NCI-H1092 treated with DMSO at 0.1 percent for 48 hours (cell line): ENCODE data around the gene PRKCH.
"Not testable (repeated sequence)": the region's sequence is repeated elsewhere in the genome, so short reads cannot be mapped to it uniquely, and the experiment has no call there.

ENCODE experiments used
- DNase-seq: peaks from one replicate; lab custom pipeline; 2025; lab: John Stamatoyannopoulos, UW

Gene PRKCH

GRCh38 chr14:61308701-61309100 is 12.7 kb upstream of the PRKCH start:
- DNase-seq = not testable (repeated sequence)

DNA sequence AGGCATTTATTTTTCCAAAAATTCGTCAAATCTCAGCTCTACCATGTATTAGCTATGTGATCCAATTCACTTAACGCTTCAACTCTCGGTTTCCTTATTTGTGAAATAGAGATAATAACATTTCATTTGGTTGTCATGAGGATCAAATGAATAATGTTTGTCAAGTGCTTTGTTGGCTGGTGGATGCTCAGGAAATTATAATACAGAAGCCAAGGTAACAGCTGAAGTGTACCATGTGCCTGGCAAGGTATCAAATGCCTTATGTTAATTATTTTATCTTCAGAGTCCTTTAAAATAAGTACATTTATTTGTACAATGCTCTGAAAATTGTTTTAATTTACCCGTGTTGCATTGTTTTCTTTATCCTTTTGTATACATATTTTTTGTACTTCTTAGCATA is 6.1 kb upstream of the PRKCH start:
- peak; percentile 83 for DNase-seq

- no peak for DNase-seq
These were observed 2.3 kb upstream of the PRKCH start for GRCh38 chr14:61319086-61319485.

GRCh38 chr14:61319706-61320105 is 1.7 kb upstream of the PRKCH start:
- no peak for DNase-seq

GRCh38 chr14:61320170-61320569 is 1.2 kb upstream of the PRKCH start:
- DNase-seq = not testable (repeated sequence)

DNA sequence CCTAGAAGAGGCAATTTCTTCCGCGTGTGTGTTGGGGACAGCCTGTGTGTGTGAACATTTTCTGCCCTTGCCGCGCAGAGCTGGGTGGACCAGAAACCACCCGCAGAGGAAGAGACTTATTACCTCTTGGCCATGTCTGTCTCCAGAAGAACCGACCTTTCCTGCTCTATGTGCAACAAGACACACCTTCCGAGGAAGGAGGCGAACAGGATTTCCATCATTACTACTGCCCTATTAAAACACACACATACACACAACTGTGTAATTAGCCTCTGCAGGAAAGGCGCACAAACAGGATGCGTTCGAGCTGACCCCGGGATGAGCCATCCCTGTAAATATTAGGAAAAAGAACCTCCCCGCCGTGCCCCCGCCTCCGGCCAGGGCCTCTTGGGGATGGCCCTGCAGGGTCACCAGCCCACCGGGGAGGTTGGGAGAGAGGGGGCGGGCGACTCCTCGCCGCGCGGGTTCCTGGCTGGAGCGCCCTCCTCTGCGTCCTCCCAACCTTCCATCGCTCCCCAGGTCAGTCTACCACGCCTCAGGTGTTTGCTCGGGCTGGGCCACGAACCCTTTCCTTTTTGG is 484 bp upstream of the PRKCH start:
- no peak for DNase-seq

DNA sequence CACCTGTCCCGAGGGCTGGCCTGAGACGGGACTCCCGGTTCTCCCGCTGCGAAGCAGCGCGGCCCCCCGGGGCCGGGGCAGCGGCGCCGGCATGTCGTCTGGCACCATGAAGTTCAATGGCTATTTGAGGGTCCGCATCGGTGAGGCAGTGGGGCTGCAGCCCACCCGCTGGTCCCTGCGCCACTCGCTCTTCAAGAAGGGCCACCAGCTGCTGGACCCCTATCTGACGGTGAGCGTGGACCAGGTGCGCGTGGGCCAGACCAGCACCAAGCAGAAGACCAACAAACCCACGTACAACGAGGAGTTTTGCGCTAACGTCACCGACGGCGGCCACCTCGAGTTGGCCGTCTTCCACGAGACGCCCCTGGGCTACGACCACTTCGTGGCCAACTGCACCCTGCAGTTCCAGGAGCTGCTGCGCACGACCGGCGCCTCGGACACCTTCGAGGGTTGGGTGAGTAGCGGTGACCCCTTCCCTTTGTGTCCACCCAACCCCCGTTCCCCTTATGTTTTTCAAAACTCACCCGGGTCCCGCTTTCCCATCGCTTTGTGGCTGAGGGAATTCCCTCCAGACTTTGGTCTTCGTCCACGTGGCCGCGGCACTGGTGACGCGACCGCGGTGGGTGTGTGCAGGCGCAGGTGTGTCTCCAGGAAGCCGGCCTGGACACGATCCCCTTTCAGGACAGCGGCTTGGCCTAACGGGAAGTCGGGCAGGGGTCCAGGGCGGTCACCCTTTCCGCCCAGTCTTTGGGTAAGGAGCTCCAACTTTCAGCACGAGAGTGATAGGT is 826 bp downstream of the PRKCH start:
- peak; percentile 22 for DNase-seq

- no peak for DNase-seq
These were observed 1.5 kb downstream of the PRKCH start for GRCh38 chr14:61322799-61323290.

- no peak for DNase-seq
These were observed 2.6 kb downstream of the PRKCH start for GRCh38 chr14:61323970-61324369.

GRCh38 chr14:61325166-61325565 is 3.8 kb downstream of the PRKCH start:
- DNase-seq = no peak

DNA sequence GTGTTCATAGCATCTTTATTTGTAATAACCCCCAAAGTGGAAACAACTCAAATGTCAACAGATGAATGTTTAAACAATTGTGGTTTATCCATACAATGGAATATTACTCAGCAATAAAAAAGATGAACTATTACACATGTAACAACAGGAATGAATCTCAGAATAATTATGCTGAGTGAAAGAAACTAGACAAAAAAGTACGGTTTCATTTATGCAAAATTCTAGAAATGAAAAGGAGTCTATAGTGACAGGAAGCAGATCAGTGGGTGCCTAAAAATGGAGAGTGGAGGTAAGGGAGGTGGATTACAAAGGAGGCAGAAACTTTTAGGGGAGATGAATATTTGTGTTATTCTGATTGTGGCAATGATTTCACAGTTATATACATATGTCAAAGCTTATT is 4.8 kb downstream of the PRKCH start:
- DNase-seq = no peak

DNA sequence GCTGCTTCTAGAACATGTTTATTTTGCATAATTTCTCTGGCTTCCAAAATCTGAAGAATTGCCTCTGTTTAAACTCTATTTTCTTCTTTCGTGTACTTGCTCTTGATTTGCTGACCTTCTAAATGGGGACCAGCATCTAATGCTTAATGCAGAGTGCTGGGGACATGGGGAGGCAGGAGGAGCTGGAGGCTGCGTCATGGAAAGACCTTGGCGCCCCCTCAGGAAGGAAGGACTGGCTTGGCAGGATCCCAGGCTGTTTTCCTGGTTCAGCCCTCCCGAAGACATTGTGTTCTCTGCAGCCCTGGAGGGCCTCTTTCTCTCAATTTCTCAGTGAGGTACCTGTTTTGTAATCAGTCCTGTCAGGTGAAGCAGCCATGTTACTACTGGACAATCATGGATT is 5.5 kb downstream of the PRKCH start:
- DNase-seq = peak; percentile 10

GRCh38 chr14:61328626-61329262 is 7.4 kb downstream of the PRKCH start:
- no peak for DNase-seq

DNA sequence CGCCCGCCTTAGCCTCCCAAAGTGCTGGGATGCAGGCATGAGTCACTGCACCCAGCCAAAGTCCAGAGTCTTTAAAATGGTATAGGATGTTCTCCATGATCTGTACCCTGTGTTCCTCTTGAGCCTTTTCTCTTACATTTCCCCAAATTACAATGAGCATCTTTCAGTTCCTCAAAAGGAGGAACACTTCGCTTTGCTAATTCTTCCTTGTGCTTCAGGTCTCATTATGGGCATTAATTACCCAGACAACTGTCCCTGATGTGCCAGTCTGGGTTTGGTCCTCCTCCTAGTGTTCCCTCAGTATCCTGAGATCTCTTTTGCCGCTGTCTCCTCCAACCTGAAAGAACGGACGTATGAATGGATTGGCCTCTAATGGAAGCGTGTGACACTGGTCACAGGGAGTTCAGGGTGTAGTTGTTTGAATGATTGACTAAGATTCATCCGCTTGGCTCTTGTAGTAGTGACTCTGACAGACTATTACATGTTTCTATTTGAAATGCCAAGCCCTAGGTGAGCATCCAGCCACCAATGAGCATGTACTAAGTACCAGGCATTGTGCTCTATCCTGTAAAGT is 8.2 kb downstream of the PRKCH start:
- no peak for DNase-seq

- no peak for DNase-seq
These were observed 9.1 kb downstream of the PRKCH start for GRCh38 chr14:61330511-61330910.

DNA sequence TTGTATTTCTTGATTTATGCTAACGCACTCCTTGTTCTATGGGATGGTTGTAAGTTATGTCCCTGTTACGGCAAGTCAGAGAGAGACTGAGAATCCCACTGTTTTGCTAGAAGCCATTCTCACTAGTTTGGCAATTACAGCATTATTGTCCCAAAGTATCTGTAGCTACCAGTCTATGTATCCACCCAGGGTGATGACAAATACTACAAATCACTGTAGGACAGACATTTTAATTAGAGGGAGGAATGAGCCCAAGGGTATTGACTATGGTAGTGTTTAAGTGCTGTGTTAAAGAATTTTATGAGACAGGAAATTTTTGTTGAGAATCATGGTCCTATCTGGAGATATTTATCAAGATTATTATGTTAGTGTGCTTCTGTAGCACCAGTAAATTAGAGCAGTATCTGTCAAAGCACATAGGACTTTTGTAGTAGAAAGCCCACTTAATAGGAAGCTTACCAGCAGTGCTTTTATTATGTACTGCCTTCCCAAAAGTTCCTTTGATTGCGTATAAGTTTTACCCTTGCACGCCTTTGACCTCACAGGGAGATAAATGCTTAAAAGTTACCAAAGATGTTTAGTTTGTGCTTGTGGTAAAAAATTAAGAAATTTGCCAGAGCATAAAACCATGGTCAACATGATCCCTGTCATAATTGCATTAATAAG is 10.7 kb downstream of the PRKCH start:
- DNase-seq = no peak

DNA sequence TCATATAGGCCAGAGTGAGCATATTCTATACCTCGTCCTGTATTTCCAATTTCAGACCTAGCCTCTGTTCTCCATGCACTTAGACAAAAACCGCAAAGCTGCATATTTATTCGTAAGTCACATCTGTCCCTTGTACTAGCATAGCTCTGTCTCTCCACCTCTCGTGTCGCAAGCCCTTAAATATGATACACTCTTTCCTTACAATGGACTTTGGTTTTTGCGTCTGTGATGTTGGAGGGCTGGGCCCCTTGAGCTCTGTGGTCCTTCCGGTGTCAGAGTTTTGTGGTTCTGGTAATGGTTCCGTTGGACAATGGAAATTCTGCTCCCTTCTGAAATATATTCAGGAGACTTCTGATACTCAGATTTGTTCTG is 11.3 kb downstream of the PRKCH start:
- no peak for DNase-seq

- DNase-seq = no peak
These were observed 11.7 kb downstream of the PRKCH start for GRCh38 chr14:61333087-61333486.

- no peak for DNase-seq
These were observed 12.9 kb downstream of the PRKCH start for GRCh38 chr14:61334197-61334701.

DNA sequence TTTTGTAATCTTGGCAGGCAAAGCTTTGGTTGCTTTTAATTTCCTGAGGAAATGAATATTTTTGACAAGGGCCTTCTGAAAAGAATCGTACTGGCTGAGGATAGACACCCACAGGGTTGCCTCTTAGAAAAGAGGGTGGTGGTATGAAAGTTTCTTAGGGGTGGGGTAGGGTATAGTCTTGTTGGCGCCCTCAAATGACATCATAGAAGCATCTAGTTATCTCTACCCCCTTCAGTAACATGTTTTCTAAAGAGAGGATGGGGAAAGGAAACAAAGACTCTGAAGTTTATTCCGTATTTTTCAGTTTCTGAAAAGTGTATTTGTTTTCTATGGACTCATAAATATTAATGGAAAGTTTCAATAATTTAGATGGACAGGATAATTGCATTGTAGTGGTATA is 13.7 kb downstream of the PRKCH start:
- DNase-seq = no peak

GRCh38 chr14:61335671-61336275 is 14.4 kb downstream of the PRKCH start:
- DNase-seq = no peak

- no peak for DNase-seq
These were observed 16.5 kb downstream of the PRKCH start for GRCh38 chr14:61337893-61338292.
